A549 treated with Hydrocortisone at 1 μM for 4 hours (cell line): Measurements from ENCODE around the gene CLEC20A. TPM values are rescaled to one million over a fixed set of nuclear protein-coding genes. Genes with fewer than 3 reads are reported as not detected.

Source experiments
- total RNA-seq: library from RNA; stranded (reverse); fragments of 200-300 nt; extraction: Qiagen RNA extraction; gene quantifications from 5 replicates; pipeline ENCODE4 v1.2.3, GENCODE V29; 2022

The CLEC20A gene
- total RNA-seq = not detected in 5 replicates

GRCh38 chr1:178496410-178497135 lies at the start of gene CLEC20A:
CLEC20A (minus strand) TSS chr1:178496964; CDS start chr1:178496939, 25 bp downstream.

GRCh38 chr1:178512566-178513277 lies 16.0 kb upstream of the CLEC20A start, which contains the start of gene TEX35:
TEX35 (plus strand) TSS chr1:178513109; CDS start chr1:178513189, 80 bp downstream.

Other genes starting within 250 kb of the CLEC20A start
- gene TEX35, start 16.1 kb upstream of the CLEC20A start, total RNA-seq = 0.06 to 0.07 TPM in 2 of 5 replicates, not detected in the others
- 16.1 to 25.0 TPM (median 20.4 TPM) in 5 replicates for gene RALGPS2, start 228.3 kb upstream of the CLEC20A start, total RNA-seq